CD14-positive monocyte (primary cell): ENCODE data around the gene RAB6A. TPM values are rescaled to one million over a fixed set of nuclear protein-coding genes. Genes with fewer than 3 reads are reported as not detected.

Experiments
- DNase-seq, 3 donors: peaks; one replicate each; pipeline ENCODE4 v3.0.0-alpha.2; 2011 to 2022
- H2AFZ ChIP-seq: 2 replicates; pipeline ENCODE4 v1.6.0; 2012; ENCODE audit warnings: mild to moderate bottlenecking, low read depth, low read length, inconsistent platforms; ENCODE audit not compliant: insufficient read depth, poor library complexity, severe bottlenecking
- H3K27ac ChIP-seq, 2 donors: 1 replicate in 1 of 2; 2 replicates in 1 of 2; pipeline ENCODE4 v1.5.1; 2012 to 2013; ENCODE audit warnings: low read length in 2 of 2, control low read depth in 1 of 2, inconsistent platforms in 1 of 2, low read depth in 1 of 2, mild to moderate bottlenecking in 1 of 2
- H3K27me3 ChIP-seq, 2 donors: one replicate each; pipeline versions ENCODE4 v1.6.0 to v1.6.1; 2011 to 2013; ENCODE audit warnings: low read length in 2 of 2; ENCODE audit not compliant: control insufficient read depth in 2 of 2, insufficient read depth in 2 of 2
- H3K36me3 ChIP-seq, 2 donors: replicated peaks in 1 of 2; 1 replicate in 1 of 2; 2 replicates in 1 of 2; pipeline versions ENCODE4 v1.5.1 to v1.6.1; 2012 to 2013; ENCODE audit warnings: low read length in 2 of 2, control low read depth in 1 of 2, inconsistent platforms in 1 of 2, mild to moderate bottlenecking in 1 of 2; ENCODE audit not compliant: insufficient read depth in 2 of 2, control insufficient read depth in 1 of 2
- H3K4me1 ChIP-seq, 2 donors: 1 replicate in 1 of 2; 2 replicates in 1 of 2; pipeline versions ENCODE4 v1.5.1 to v1.6.1; 2012 to 2013; ENCODE audit warnings: low read length in 2 of 2, control low read depth in 1 of 2, inconsistent platforms in 1 of 2, mild to moderate bottlenecking in 1 of 2, moderate library complexity in 1 of 2; ENCODE audit not compliant: insufficient read depth in 2 of 2, control insufficient read depth in 1 of 2
- H3K4me2 ChIP-seq: replicated peaks from 2 replicates; pipeline ENCODE3; 2012; ENCODE audit warnings: low read length, moderate library complexity, mild to moderate bottlenecking; ENCODE audit not compliant: poor library complexity, severe bottlenecking; ENCODE audit errors: extremely low read depth
- H3K4me3 ChIP-seq, 3 experiments: fragments of 200-600 bp in 1 of 3; sonication (generic) in 1 of 3; replicated peaks in 1 of 3; 1 replicate in 2 of 3; 2 replicates in 1 of 3; pipeline ENCODE4 v1.5.1; 2011 to 2013; ENCODE audit warnings: low read length in 3 of 3, mild to moderate bottlenecking in 3 of 3, control low read depth in 2 of 3, low read depth in 2 of 3, inconsistent platforms in 1 of 3, moderate library complexity in 1 of 3
- H3K79me2 ChIP-seq: 2 replicates; pipeline ENCODE4 v1.6.0; 2012; ENCODE audit warnings: mild to moderate bottlenecking, control low read depth, inconsistent platforms, low read length, moderate library complexity; ENCODE audit not compliant: insufficient read depth
- H3K9ac ChIP-seq: 2 replicates; pipeline ENCODE4 v1.6.0; 2017; ENCODE audit warnings: low read length, mild to moderate bottlenecking; ENCODE audit not compliant: insufficient read depth, poor library complexity, severe bottlenecking
- H3K9me3 ChIP-seq, 2 donors: replicated peaks in 1 of 2; 1 replicate in 1 of 2; 2 replicates in 1 of 2; pipeline versions ENCODE4 v1.5.1 to v1.6.1; 2012 to 2013; ENCODE audit warnings: low read length in 2 of 2, control low read depth in 1 of 2; ENCODE audit not compliant: control insufficient read depth in 1 of 2, insufficient read depth in 1 of 2
- H4K20me1 ChIP-seq: 2 replicates; pipeline ENCODE4 v1.6.0; 2012; ENCODE audit warnings: mild to moderate bottlenecking, low read length, control low read depth, moderate library complexity; ENCODE audit not compliant: insufficient read depth
- H3K27ac Mint-ChIP-seq, 7 donors: one replicate each; pipeline ENCODE4 v1.8.0; 2020; ENCODE audit warnings: mild to moderate bottlenecking in 7 of 7, mixed read lengths in 7 of 7, moderate library complexity in 6 of 7, inconsistent platforms in 2 of 7
- H3K27me3 Mint-ChIP-seq, 3 donors: one replicate each; pipeline ENCODE4 v1.8.0; 2021 to 2022; ENCODE audit warnings: low read depth in 3 of 3, mild to moderate bottlenecking in 3 of 3, mixed read lengths in 3 of 3, moderate library complexity in 3 of 3, inconsistent platforms in 1 of 3
- H3K36me3 Mint-ChIP-seq, 2 donors: one replicate each; pipeline ENCODE4 v1.8.0; 2020; ENCODE audit warnings: mixed read lengths in 2 of 2, inconsistent platforms in 1 of 2, mild to moderate bottlenecking in 1 of 2
- H3K4me1 Mint-ChIP-seq: one replicate; pipeline ENCODE4 v1.8.0; 2020; ENCODE audit warnings: mild to moderate bottlenecking, mixed read lengths
- H3K4me3 Mint-ChIP-seq, 2 donors: one replicate each; pipeline ENCODE4 v1.8.0; 2020; ENCODE audit warnings: mild to moderate bottlenecking in 2 of 2, mixed read lengths in 2 of 2, moderate library complexity in 1 of 2
- H3K9me3 Mint-ChIP-seq, 7 donors: one replicate each; pipeline ENCODE4 v1.8.0; 2020 to 2022; ENCODE audit warnings: mixed read lengths in 7 of 7, mild to moderate bottlenecking in 6 of 7, moderate library complexity in 6 of 7, inconsistent platforms in 2 of 7
- WGBS: methylation state at CpG from one replicate; pipeline ENCODE4 v1.1.5; 2013; ENCODE audit warnings: missing lambda C conversion rate; ENCODE audit not compliant: insufficient coverage; 5-methylcytosine and 5-hydroxymethylcytosine counted together
- intact Hi-C, 2 donors: fragments of 100-400 bp; cut with micrococcal nuclease; formaldehyde crosslinking; loops; one replicate each; pipeline versions ENCODE4 v1.15.0 to v1.15.1; 2023
- polyA plus RNA-seq, 3 donors: library from polyadenylated mRNA; depleted of rRNA in 1 of 3; unstranded in 2 of 3; stranded (reverse) in 1 of 3; fragments of 300-500 nt in 2 of 3; fragments of >200 nt in 1 of 3; fragmentation: Illumina TruSeq in 2 of 3; gene quantifications; 1 replicate in 2 of 3; 2 replicates in 1 of 3; pipeline ENCODE4 v1.2.3, GENCODE V29; 2012 to 2021
- TF ChIP-seq, protein P1 (sequence below): fragments of 200-600 bp; IDR thresholded peaks from one replicate; pipeline ENCODE4 v1.8.0; 2022; ENCODE audit warnings: antibody characterized with exemption, mild to moderate bottlenecking

The RAB6A gene
- polyA plus RNA-seq, 3 donors = 38.3 to 91.3 (median 78.6) TPM

GRCh38 chr11:73797457-73797856, 36.6 kb upstream of the RAB6A start:
- no peaks in the 10 kb centered on the region for H3K9me3 Mint-ChIP-seq
- no peak overlapping the region for H3K9ac ChIP-seq
- no peak overlapping the region for H3K4me3 Mint-ChIP-seq
- H2AFZ ChIP-seq = no peak overlapping the region
- no peaks in the 10 kb centered on the region for H3K9me3 ChIP-seq
- peaks cover 4 to 21% of the 10 kb centered on the region in 2 donors for H3K36me3 ChIP-seq
- H3K79me2 ChIP-seq = peaks cover 13% of the 10 kb centered on the region
- intact Hi-C loops = no loop called here
- peaks cover 0 to 3% (median 0%) of the 10 kb centered on the region in 3 donors for H3K27me3 Mint-ChIP-seq
- H3K4me2 ChIP-seq = no peak overlapping the region
- no peaks in the 10 kb centered on the region for H3K27me3 ChIP-seq
- H3K4me1 Mint-ChIP-seq = no peaks in the 10 kb centered on the region
- H3K4me1 ChIP-seq = no peaks in the 10 kb centered on the region
- no peaks in the 10 kb centered on the region for H4K20me1 ChIP-seq
- H3K4me3 ChIP-seq = no peak overlapping the region
- TF ChIP-seq, protein P1, sequence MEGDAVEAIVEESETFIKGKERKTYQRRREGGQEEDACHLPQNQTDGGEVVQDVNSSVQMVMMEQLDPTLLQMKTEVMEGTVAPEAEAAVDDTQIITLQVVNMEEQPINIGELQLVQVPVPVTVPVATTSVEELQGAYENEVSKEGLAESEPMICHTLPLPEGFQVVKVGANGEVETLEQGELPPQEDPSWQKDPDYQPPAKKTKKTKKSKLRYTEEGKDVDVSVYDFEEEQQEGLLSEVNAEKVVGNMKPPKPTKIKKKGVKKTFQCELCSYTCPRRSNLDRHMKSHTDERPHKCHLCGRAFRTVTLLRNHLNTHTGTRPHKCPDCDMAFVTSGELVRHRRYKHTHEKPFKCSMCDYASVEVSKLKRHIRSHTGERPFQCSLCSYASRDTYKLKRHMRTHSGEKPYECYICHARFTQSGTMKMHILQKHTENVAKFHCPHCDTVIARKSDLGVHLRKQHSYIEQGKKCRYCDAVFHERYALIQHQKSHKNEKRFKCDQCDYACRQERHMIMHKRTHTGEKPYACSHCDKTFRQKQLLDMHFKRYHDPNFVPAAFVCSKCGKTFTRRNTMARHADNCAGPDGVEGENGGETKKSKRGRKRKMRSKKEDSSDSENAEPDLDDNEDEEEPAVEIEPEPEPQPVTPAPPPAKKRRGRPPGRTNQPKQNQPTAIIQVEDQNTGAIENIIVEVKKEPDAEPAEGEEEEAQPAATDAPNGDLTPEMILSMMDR = no peak
- no peak overlapping the region for H3K27ac ChIP-seq
- peaks cover 17 to 27% of the 10 kb centered on the region in 2 donors for H3K36me3 Mint-ChIP-seq
- no peak overlapping the region for H3K27ac Mint-ChIP-seq
- 97% methylated on average over 7 of the region's 10 CpGs for WGBS
- DNase-seq = no peak

- 94% methylated on average over 17 of the region's 19 CpGs for WGBS
Observed at GRCh38 chr11:73795925-73796632, 35.2 kb upstream of the RAB6A start.

More at GRCh38 chr11:73795925-73796632, 35.2 kb upstream of the RAB6A start:
- peaks cover 17 to 27% of the 10 kb centered on the region in 2 donors for H3K36me3 Mint-ChIP-seq
- Histone ChIP-seq H3K27me3 (no peaks in the 10 kb centered on the region), H3K9ac (no peak overlapping the region), H3K4me1 (no peaks in the 10 kb centered on the region), H3K79me2 (peaks cover 20% of the 10 kb centered on the region), H3K4me2 (no peak overlapping the region), H2AFZ (no peak overlapping the region), H3K9me3 (no peaks in the 10 kb centered on the region), H4K20me1 (no peaks in the 10 kb centered on the region), H3K27ac (no peak overlapping the region), H3K36me3 (peaks cover 4 to 21% of the 10 kb centered on the region in 2 donors), H3K4me3 (no peak overlapping the region)
- no peaks in the 10 kb centered on the region for H3K9me3 Mint-ChIP-seq
- intact Hi-C loops = no loop called here
- no peak overlapping the region for H3K4me3 Mint-ChIP-seq
- DNase-seq = no peak
- peaks cover 0 to 3% (median 0%) of the 10 kb centered on the region in 3 donors for H3K27me3 Mint-ChIP-seq
- TF ChIP-seq, protein P1 = no peak
- H3K27ac Mint-ChIP-seq = no peak overlapping the region
- no peaks in the 10 kb centered on the region for H3K4me1 Mint-ChIP-seq
